HG02642 (cell line): Measurements from ENCODE around the gene CYLD.
A peak's percentile ranks its signal among the peaks of the same experiment; 100 is the strongest.

ENCODE experiments used
- ATAC-seq: cut with Tn5 transposase; IDR thresholded peaks from one replicate; pipeline ENCODE4 v1.9.1; 2021; ENCODE audit warnings: mild to moderate bottlenecking; ENCODE audit not compliant: unreplicated experiment, poor library complexity

The CYLD gene

GRCh38 chr16:50741781-50742575 lies at the start of gene CYLD:
Gene CYLD, plus strand, starts transcription at chr16:50742086. Its CDS starts 7,613 bp downstream, at chr16:50749699.
- ATAC-seq, result peak; percentile 90

GRCh38 chr16:50692644-50692998 lies 49.3 kb upstream of the CYLD start:
- ATAC-seq, result no peak

GRCh38 chr16:50692999-50693781 lies 48.7 kb upstream of the CYLD start, which contains the start of gene NOD2:
Gene NOD2, plus strand, starts transcription at chr16:50693606. Its CDS starts 5,890 bp downstream, at chr16:50699496.
- no peak for ATAC-seq

- peak; percentile 24 for ATAC-seq
Measured at GRCh38 chr16:50694206-50694605, 47.7 kb upstream of the CYLD start.

GRCh38 chr16:50695017-50696000 lies 46.6 kb upstream of the CYLD start:
- ATAC-seq, result no peak

GRCh38 chr16:50696126-50696525 lies 45.8 kb upstream of the CYLD start:
- ATAC-seq, result no peak

GRCh38 chr16:50696575-50697420 lies 45.1 kb upstream of the CYLD start:
- ATAC-seq, result peak; percentile 64

GRCh38 chr16:50697421-50697715 lies 44.5 kb upstream of the CYLD start:
- no peak for ATAC-seq

GRCh38 chr16:50697881-50698767 lies 43.8 kb upstream of the CYLD start:
- ATAC-seq, result peak; percentile 44

- ATAC-seq, result no peak
Measured at GRCh38 chr16:50699326-50700159, 42.3 kb upstream of the CYLD start.

GRCh38 chr16:50702725-50703124 lies 39.2 kb upstream of the CYLD start:
- ATAC-seq, result no peak

- no peak for ATAC-seq
Measured at GRCh38 chr16:50704245-50704644, 37.6 kb upstream of the CYLD start.

GRCh38 chr16:50705436-50706110 lies 36.3 kb upstream of the CYLD start:
- ATAC-seq, result no peak

GRCh38 chr16:50706250-50706649 lies 35.6 kb upstream of the CYLD start:
- no peak for ATAC-seq

- no peak for ATAC-seq
Measured at GRCh38 chr16:50708373-50709060, 33.4 kb upstream of the CYLD start.

- no peak for ATAC-seq
Measured at GRCh38 chr16:50709061-50709684, 32.7 kb upstream of the CYLD start.
